Gastrocnemius medialis (tissue), 4 donors: ENCODE data around the gene LDAH.

Source experiments
- POLR2A ChIP-seq, 2 donors: fragments of 450-650 bp; IDR thresholded peaks; one replicate each; pipeline ENCODE4 v1.6.1; 2017; ENCODE audit warnings: antibody characterized with exemption in 2 of 2, mild to moderate bottlenecking in 2 of 2, moderate library complexity in 2 of 2
- TF ChIP-seq, protein P1 (sequence below), 5 experiments: fragments of 450-650 bp in 3 of 5; fragments of 200-600 bp in 2 of 5; sonication (generic) in 2 of 5; IDR thresholded peaks in 4 of 5; conservative IDR thresholded peaks in 1 of 5; 1 replicate in 4 of 5; 2 replicates in 1 of 5; pipeline ENCODE4 v1.5.1; 2016 to 2019; ENCODE audit warnings: antibody characterized with exemption in 5 of 5, mild to moderate bottlenecking in 3 of 5, moderate library complexity in 3 of 5

DNA sequence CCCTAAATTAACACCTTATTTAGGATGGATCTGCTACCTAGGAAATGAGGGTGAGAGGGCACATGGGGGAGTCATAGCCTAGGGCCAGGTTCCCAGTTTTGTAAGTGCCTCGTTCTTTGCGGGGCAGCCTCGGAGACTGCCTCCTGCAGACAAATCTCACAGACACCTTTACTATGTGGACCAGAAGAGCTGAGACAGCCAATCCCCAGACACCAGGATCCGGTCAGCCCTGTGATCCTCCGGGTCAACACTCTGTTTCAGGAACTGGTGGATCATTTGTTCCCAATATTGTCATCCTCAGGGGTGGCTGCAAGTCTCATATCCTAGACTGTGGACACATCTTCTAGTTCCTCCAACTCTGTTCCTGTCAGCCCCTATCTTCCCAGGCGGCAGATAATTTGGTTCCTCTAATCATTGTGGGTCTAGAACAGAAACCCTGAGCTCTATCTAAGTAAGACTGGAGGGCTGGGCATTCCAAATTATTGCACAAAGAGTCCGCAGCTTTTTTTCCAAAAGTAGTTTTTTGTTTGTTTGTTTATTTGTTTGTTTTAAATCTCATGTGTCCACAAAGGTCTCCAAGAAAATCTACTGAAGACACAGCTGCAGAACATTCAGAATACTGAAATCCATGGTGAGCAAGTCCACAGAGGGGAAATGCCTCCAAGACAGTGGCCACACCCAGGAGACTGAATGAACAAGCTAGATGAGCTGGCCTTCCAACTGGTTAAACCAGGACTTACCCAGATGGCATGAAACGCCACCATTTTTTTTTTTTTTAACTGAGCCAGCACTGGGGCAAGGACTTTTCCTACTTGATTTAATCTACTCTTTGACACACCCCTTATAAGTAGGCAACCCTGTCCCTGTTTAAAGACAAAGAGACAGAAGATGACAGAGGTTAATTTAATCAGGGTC lies 162.1 kb downstream of the LDAH start:
- TF ChIP-seq POLR2A (IDR thresholded peaks at IDR 0.05): no peak
- TF ChIP-seq, protein P1, sequence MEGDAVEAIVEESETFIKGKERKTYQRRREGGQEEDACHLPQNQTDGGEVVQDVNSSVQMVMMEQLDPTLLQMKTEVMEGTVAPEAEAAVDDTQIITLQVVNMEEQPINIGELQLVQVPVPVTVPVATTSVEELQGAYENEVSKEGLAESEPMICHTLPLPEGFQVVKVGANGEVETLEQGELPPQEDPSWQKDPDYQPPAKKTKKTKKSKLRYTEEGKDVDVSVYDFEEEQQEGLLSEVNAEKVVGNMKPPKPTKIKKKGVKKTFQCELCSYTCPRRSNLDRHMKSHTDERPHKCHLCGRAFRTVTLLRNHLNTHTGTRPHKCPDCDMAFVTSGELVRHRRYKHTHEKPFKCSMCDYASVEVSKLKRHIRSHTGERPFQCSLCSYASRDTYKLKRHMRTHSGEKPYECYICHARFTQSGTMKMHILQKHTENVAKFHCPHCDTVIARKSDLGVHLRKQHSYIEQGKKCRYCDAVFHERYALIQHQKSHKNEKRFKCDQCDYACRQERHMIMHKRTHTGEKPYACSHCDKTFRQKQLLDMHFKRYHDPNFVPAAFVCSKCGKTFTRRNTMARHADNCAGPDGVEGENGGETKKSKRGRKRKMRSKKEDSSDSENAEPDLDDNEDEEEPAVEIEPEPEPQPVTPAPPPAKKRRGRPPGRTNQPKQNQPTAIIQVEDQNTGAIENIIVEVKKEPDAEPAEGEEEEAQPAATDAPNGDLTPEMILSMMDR (IDR thresholded peaks at IDR 0.05 in 4 of 5, conservative IDR thresholded peaks at IDR 0.05 in 1 of 5): no peak
